Suppressor macrophage treated with lipopolysaccharide for 1 hour (primary cell): ENCODE results near the gene MTFR2.

Experiments
- DNase-seq, 3 donors: peaks; one replicate each; pipeline ENCODE4 v3.0.0-alpha.2; 2020 to 2022

MTFR2 gene

GRCh38 chr6:136181861-136182260 lies 68.2 kb downstream of the MTFR2 start:
- DNase-seq = no peak

GRCh38 chr6:136181512-136181833 lies 68.6 kb downstream of the MTFR2 start:
- DNase-seq = no peak
